ENCODE data around the gene LPP.

DNA sequence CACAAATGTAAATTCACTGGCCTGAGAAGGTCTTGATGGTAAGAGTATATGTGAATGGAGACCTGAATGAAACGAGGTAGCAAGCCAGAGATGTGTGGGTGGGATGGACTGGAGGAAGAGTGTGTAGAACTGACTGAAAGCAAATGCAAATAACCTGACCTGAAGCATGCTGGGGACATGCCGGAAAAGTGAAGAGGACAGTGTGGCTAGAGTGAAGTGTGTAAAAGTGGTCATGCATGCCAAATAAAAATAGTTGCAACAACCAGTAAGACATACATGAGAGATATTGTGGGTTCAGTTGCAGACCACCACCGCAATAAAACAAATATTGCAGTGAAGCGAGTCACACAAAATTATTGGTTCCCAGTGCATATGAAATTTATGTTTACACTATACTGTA lies 82.3 kb downstream of the LPP start:
- TF ChIP-seq, protein P1, sequence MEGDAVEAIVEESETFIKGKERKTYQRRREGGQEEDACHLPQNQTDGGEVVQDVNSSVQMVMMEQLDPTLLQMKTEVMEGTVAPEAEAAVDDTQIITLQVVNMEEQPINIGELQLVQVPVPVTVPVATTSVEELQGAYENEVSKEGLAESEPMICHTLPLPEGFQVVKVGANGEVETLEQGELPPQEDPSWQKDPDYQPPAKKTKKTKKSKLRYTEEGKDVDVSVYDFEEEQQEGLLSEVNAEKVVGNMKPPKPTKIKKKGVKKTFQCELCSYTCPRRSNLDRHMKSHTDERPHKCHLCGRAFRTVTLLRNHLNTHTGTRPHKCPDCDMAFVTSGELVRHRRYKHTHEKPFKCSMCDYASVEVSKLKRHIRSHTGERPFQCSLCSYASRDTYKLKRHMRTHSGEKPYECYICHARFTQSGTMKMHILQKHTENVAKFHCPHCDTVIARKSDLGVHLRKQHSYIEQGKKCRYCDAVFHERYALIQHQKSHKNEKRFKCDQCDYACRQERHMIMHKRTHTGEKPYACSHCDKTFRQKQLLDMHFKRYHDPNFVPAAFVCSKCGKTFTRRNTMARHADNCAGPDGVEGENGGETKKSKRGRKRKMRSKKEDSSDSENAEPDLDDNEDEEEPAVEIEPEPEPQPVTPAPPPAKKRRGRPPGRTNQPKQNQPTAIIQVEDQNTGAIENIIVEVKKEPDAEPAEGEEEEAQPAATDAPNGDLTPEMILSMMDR (IDR thresholded peaks at IDR 0.05; ENCODE audit: low read length), result no peak
- no peak for TF ChIP-seq EZH2 (IDR thresholded peaks at IDR 0.05; ENCODE audit: borderline replicate concordance, low read length)
